Thoracic aorta (tissue), 2 donors: ENCODE data around the gene NOPCHAP1. TPM values are rescaled to one million over a fixed set of nuclear protein-coding genes. Genes with fewer than 3 reads are reported as not detected.

Source experiments
- ATAC-seq: fragments of 150-250 bp; one replicate; pipeline ENCODE4 v1.8.0; 2017; ENCODE audit warnings: low read depth; ENCODE audit not compliant: insufficient number of reproducible peaks, low FRiP score
- DNase-seq: peaks from one replicate; pipeline ENCODE4 v3.0.0-alpha.2; 2020; ENCODE audit warnings: low spot score
- H3K27ac ChIP-seq, 2 donors: fragments of 200-600 bp; sonication (generic); 1 replicate in 1 of 2; 2 replicates in 1 of 2; pipeline ENCODE4 v1.5.1; 2016; ENCODE audit warnings: mild to moderate bottlenecking in 2 of 2, moderate library complexity in 2 of 2
- H3K27me3 ChIP-seq: fragments of 200-600 bp; sonication (generic); replicated peaks from 2 replicates; pipeline ENCODE4 v1.6.0; 2016; ENCODE audit warnings: mild to moderate bottlenecking; ENCODE audit not compliant: insufficient read depth
- H3K36me3 ChIP-seq: fragments of 200-600 bp; sonication (generic); one replicate; pipeline ENCODE4 v1.5.1; 2016
- H3K4me1 ChIP-seq, 2 donors: fragments of 200-600 bp; sonication (generic); 1 replicate in 1 of 2; 2 replicates in 1 of 2; pipeline versions ENCODE4 v1.5.1 to v1.6.0; 2016; ENCODE audit warnings: low read depth in 2 of 2, mild to moderate bottlenecking in 1 of 2; ENCODE audit not compliant: control insufficient read depth in 1 of 2
- H3K4me3 ChIP-seq: fragments of 200-600 bp; sonication (generic); 2 replicates; pipeline ENCODE4 v1.5.1; 2016; ENCODE audit warnings: mild to moderate bottlenecking
- H3K9me3 ChIP-seq: fragments of 200-600 bp; sonication (generic); 2 replicates; pipeline ENCODE4 v1.5.1; 2016
- total RNA-seq, 2 donors: library from RNA; depleted of rRNA; stranded (reverse); fragments of >200 nt; gene quantifications; one replicate each; pipeline versions ENCODE4 v1.1.0 to v1.2.3, GENCODE V29; 2016
- TF ChIP-seq, protein P1 (sequence below): fragments of 200-600 bp; sonication (generic); IDR thresholded peaks from one replicate; pipeline ENCODE4 v1.5.1; 2019; ENCODE audit warnings: antibody characterized with exemption

The NOPCHAP1 gene
- total RNA-seq, 2 donors from 2014 or later, result 2.0 to 3.5 TPM

- no peaks in the 10 kb centered on the region for H3K9me3 ChIP-seq
- H3K4me1 ChIP-seq, result peaks cover 0 to 16% of the 10 kb centered on the region in 2 donors
- no peak for DNase-seq
- H3K27me3 ChIP-seq, result no peaks in the 10 kb centered on the region
- no peak overlapping the region for H3K4me3 ChIP-seq
- no peak overlapping the region for H3K27ac ChIP-seq
- no peaks in the 10 kb centered on the region for H3K36me3 ChIP-seq
- TF ChIP-seq, protein P1, sequence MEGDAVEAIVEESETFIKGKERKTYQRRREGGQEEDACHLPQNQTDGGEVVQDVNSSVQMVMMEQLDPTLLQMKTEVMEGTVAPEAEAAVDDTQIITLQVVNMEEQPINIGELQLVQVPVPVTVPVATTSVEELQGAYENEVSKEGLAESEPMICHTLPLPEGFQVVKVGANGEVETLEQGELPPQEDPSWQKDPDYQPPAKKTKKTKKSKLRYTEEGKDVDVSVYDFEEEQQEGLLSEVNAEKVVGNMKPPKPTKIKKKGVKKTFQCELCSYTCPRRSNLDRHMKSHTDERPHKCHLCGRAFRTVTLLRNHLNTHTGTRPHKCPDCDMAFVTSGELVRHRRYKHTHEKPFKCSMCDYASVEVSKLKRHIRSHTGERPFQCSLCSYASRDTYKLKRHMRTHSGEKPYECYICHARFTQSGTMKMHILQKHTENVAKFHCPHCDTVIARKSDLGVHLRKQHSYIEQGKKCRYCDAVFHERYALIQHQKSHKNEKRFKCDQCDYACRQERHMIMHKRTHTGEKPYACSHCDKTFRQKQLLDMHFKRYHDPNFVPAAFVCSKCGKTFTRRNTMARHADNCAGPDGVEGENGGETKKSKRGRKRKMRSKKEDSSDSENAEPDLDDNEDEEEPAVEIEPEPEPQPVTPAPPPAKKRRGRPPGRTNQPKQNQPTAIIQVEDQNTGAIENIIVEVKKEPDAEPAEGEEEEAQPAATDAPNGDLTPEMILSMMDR, result no peak
- ATAC-seq, result no peak
Measured at GRCh38 chr12:105030820-105031807, 45.0 kb downstream of the NOPCHAP1 start.

DNA sequence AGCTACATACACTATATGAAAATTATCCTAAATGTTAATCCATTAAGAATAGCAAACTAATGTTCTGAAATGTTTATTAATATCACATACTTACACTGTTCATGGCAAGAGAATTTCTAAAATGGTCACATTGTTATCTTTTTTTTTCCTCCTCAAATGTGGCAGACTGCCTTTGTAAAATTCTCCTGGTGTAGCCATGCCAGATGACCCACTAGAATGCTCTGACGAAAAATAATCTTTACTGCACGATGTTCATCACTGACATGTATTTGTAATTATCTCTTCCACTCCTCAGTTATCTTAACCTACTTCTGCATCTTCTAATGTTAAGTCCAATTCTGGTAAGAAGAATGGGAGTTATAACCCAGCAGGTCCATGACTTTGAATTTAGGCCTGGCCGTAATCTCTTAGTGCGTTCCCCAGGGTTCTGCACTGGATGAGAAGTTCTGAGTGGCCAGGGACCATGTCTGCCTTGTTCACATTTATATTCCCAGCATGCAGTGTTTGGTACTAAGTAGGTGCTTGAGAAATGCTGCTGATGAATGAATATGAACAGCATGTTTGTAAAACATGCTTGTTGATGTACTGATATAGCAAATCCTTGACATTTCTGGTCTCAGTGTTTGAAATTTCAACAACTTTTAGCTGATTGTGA, 46.7 kb downstream of the NOPCHAP1 start:
- H3K27ac ChIP-seq, result peak overlapping the region in 1 of 2 donors; percentile 68
- ATAC-seq, result peak; percentile 21

GRCh38 chr12:105033851-105034250, 47.7 kb downstream of the NOPCHAP1 start:
- DNase-seq, result no peak
- ATAC-seq, result no peak
- TF ChIP-seq, protein P1, result no peak
- H3K27me3 ChIP-seq, result no peaks in the 10 kb centered on the region
- no peak overlapping the region for H3K4me3 ChIP-seq
- peaks cover 0 to 16% of the 10 kb centered on the region in 2 donors for H3K4me1 ChIP-seq
- no peaks in the 10 kb centered on the region for H3K9me3 ChIP-seq
- H3K27ac ChIP-seq, result peak overlapping the region in 1 of 2 donors; percentile 68
- no peaks in the 10 kb centered on the region for H3K36me3 ChIP-seq

More for the DNA sequence above, 46.7 kb downstream of the NOPCHAP1 start:
- peaks cover 0 to 14% of the 10 kb centered on the region in 2 donors for H3K4me1 ChIP-seq
- no peaks in the 10 kb centered on the region for H3K9me3 ChIP-seq
- H3K4me3 ChIP-seq, result no peak overlapping the region
- H3K36me3 ChIP-seq, result no peaks in the 10 kb centered on the region
- no peak for DNase-seq
- H3K27me3 ChIP-seq, result no peaks in the 10 kb centered on the region
- TF ChIP-seq, protein P1, result no peak

Other genes with a start within 250 kb of the NOPCHAP1 start
- 100 to 1,000 TPM in 1 of 2 donors, 10 to 100 TPM in 1; 67.1 to 165 TPM for gene SLC41A2, start 28.0 kb upstream of the NOPCHAP1 start, total RNA-seq
- 10 to 100 TPM; 16.5 to 21.1 TPM for gene ALDH1L2, start 98.1 kb downstream of the NOPCHAP1 start, total RNA-seq
- 10 to 100 TPM; 68.0 to 84.5 TPM for gene WASHC4, start 121.4 kb downstream of the NOPCHAP1 start, total RNA-seq
- 10 to 100 TPM; 38.2 to 60.9 TPM for gene APPL2, start 249.9 kb downstream of the NOPCHAP1 start, total RNA-seq